K562 (cell line): ENCODE results near the gene HJV. TPM values are rescaled to one million over a fixed set of nuclear protein-coding genes. Genes with fewer than 3 reads are reported as not detected.

Experiments
- ARHGAP35 ChIP-seq: fragments of 450-650 bp; IDR thresholded peaks from 2 replicates; pipeline ENCODE4 v1.6.1; 2018; ENCODE audit not compliant: partially characterized antibody
- CCAR2 ChIP-seq: fragments of 200-400 bp; formaldehyde crosslinking; IDR thresholded peaks from 2 replicates; pipeline ENCODE4 v1.6.1; 2017; ENCODE audit warnings: mild to moderate bottlenecking, low read depth, low read length
- CLOCK ChIP-seq: fragments of 250-450 bp; sonication (Bioruptor Pico); IDR thresholded peaks from 2 replicates; pipeline ENCODE4 v1.4.0; 2020; ENCODE audit warnings: mild to moderate bottlenecking, moderate library complexity, borderline replicate concordance
- CTBP1 ChIP-seq: fragments of 450-650 bp; IDR thresholded peaks from 2 replicates; pipeline ENCODE4 v1.6.1; 2016; ENCODE audit warnings: borderline replicate concordance
- ELF2 ChIP-seq: fragments of 250-450 bp; sonication (Bioruptor Pico); IDR thresholded peaks from 2 replicates; pipeline ENCODE4 v1.5.0; 2021; ENCODE audit warnings: mild to moderate bottlenecking
- ETS2 ChIP-seq: IDR thresholded peaks from 2 replicates; pipeline ENCODE4 v1.6.1; 2016; ENCODE audit warnings: borderline replicate concordance, missing genetic modification characterization, mild to moderate bottlenecking, moderate library complexity, missing compliant biosample characterization; ENCODE audit not compliant: poor library complexity, severe bottlenecking
- HMGN3 ChIP-seq: IDR thresholded peaks from 2 replicates; pipeline ENCODE4 v1.6.1; 2011; ENCODE audit warnings: borderline replicate concordance, low read depth, mild to moderate bottlenecking, mixed read lengths, low read length; ENCODE audit not compliant: insufficient read length; ENCODE audit errors: extremely low read depth
- MCM5 ChIP-seq: fragments of 450-650 bp; IDR thresholded peaks from 2 replicates; pipeline ENCODE4 v1.6.1; 2016; ENCODE audit warnings: low read depth
- MED1 ChIP-seq: sonication (generic); formaldehyde crosslinking; IDR thresholded peaks from 2 replicates; pipeline ENCODE4 v1.8.1; 2023; ENCODE audit warnings: missing genetic modification reagents, borderline replicate concordance
- NCOA6 ChIP-seq: fragments of 450-650 bp; IDR thresholded peaks from 2 replicates; pipeline ENCODE4 v1.6.1; 2017; ENCODE audit warnings: mild to moderate bottlenecking
- NFE2 ChIP-seq: IDR thresholded peaks from 2 replicates; pipeline ENCODE4 v1.6.1; 2014; ENCODE audit warnings: antibody characterized with exemption, low read depth
- PBX2 ChIP-seq, 2 experiments: IDR thresholded peaks in 1 of 2; conservative IDR thresholded peaks in 1 of 2; 2 replicates each; pipeline ENCODE4 v1.6.1; 2016; ENCODE audit warnings: low read depth in 2 of 2, mild to moderate bottlenecking in 1 of 2, missing compliant biosample characterization in 1 of 2, missing genetic modification characterization in 1 of 2, moderate library complexity in 1 of 2
- PHB2 ChIP-seq: fragments of 450-650 bp; IDR thresholded peaks from 2 replicates; pipeline ENCODE4 v1.6.1; 2017; ENCODE audit warnings: low read depth
- PPARD ChIP-seq: fragments of 250-450 bp; sonication (Bioruptor Pico); IDR thresholded peaks from 2 replicates; pipeline ENCODE4 v1.8.0; 2022; ENCODE audit warnings: inconsistent platforms, mild to moderate bottlenecking, moderate library complexity
- SIN3A ChIP-seq, 2 experiments: fragments of 150-350 bp in 1 of 2; IDR thresholded peaks; 2 replicates each; pipeline ENCODE4 v1.6.1; 2011 to 2016; ENCODE audit warnings: borderline replicate concordance in 2 of 2, low read depth in 2 of 2, low read length in 2 of 2, mild to moderate bottlenecking in 2 of 2, moderate library complexity in 2 of 2; ENCODE audit not compliant: control insufficient read depth in 1 of 2
- STAT5A ChIP-seq: IDR thresholded peaks from 2 replicates; pipeline ENCODE4 v1.6.1; 2012; ENCODE audit warnings: low read length, inconsistent platforms, borderline replicate concordance
- TARDBP ChIP-seq: fragments of 450-650 bp; IDR thresholded peaks from 2 replicates; pipeline ENCODE4 v1.6.1; 2016
- ZHX1 ChIP-seq: fragments of 150-350 bp; conservative IDR thresholded peaks from 2 replicates; pipeline ENCODE4 v1.6.1; 2014; ENCODE audit warnings: low read length
- ZKSCAN8 ChIP-seq: fragments of 200-800 bp; sonication (Bioruptor generic); IDR thresholded peaks from 2 replicates; pipeline ENCODE4 v1.6.1; 2016; ENCODE audit warnings: missing genetic modification characterization, missing compliant biosample characterization
- ZNF121 ChIP-seq: sonication (generic); formaldehyde crosslinking; conservative IDR thresholded peaks from 2 replicates; pipeline ENCODE4 v1.8.0; 2022; ENCODE audit warnings: missing genetic modification reagents
- polyA plus RNA-seq, 8 experiments: library from polyadenylated mRNA; depleted of rRNA in 4 of 8; stranded (reverse) in 5 of 8; unstranded in 3 of 8; fragments of >200 nt; fragmentation: Nextera tagmentation in 2 of 8; fragmentation: Illumina TruSeq in 1 of 8; extraction: Ambion mirVana in 2 of 8; extraction: Trizol in 1 of 8; gene quantifications; 2 replicates each; pipeline versions ENCODE4 v1.2.1 to v1.2.3, GENCODE V29; 2011 to 2014; ENCODE audit warnings: inconsistent platforms in 1 of 8, missing spikeins in 1 of 8
- total RNA-seq, 7 experiments: library from RNA; depleted of rRNA in 6 of 7; stranded (reverse); fragments of >200 nt in 6 of 7; fragmentation: Illumina TruSeq in 2 of 7; extraction: Trizol in 2 of 7; gene quantifications; 2 replicates each; pipeline versions ENCODE4 v1.2.1 to v1.2.3, GENCODE V29; 2011 to 2021; ENCODE audit warnings: low replicate concordance in 1 of 7

The HJV gene
- total and polyA plus RNA-seq, 9 of the 15 experiments (the other 6 are each of a cell fraction or from before 2014, with no cell fraction given): 1.0 to 6.6 (median 2.4) TPM

- TF ChIP-seq HMGN3: peak; percentile 99
- TF ChIP-seq NCOA6: no peak
- TF ChIP-seq ETS2 (tag): no peak
- no peak for TF ChIP-seq PPARD (CRISPR knock-in tag)
- TF ChIP-seq CLOCK: peak; percentile 97
- no peak for TF ChIP-seq MED1 (CRISPR knock-in tag)
- peak; percentile 83 to 87; a peak in 3 of 4 replicates for TF ChIP-seq SIN3A (IDR thresholded peaks at IDR 0.05; ENCODE audit: borderline replicate concordance in 2 of 2, control insufficient read depth in 1 of 2, low read depth in 2 of 2, low read length in 2 of 2)
- TF ChIP-seq PHB2: no peak
- no peak for TF ChIP-seq STAT5A
- no peak for TF ChIP-seq MCM5
- no peak for TF ChIP-seq ZHX1
- TF ChIP-seq TARDBP: peak; percentile 49
- 0 out of 2 replicates have a peak, but pooled peaks have one; percentile 49 for TF ChIP-seq ELF2 (CRISPR knock-in tag)
- TF ChIP-seq CTBP1: peak; percentile 35; the same call in 1 of the 2 replicates
- no peak for TF ChIP-seq ARHGAP35
- TF ChIP-seq ZKSCAN8 (CRISPR knock-in tag): no peak; the same call in 1 of the 2 replicates
- no peak for TF ChIP-seq ZNF121 (CRISPR knock-in tag)
- no peak for TF ChIP-seq PBX2 (CRISPR knock-in tag; IDR thresholded peaks at IDR 0.05; ENCODE audit: low read depth)
- no peak for TF ChIP-seq PBX2 (tag; conservative IDR thresholded peaks at IDR 0.05; ENCODE audit: low read depth)
- no peak; the same call in 1 of the 2 replicates for TF ChIP-seq NFE2
- TF ChIP-seq CCAR2: no peak
Observed at GRCh38 chr1:145996433-145997015, 25.0 kb downstream of the HJV start, which contains the start of gene TXNIP (continued).
